NT2/D1 (cell line): ENCODE results near the gene PRKD3.

Source experiments
- SUZ12 ChIP-seq: IDR thresholded peaks from 2 replicates; pipeline ENCODE4 v1.6.1; 2011; ENCODE audit not compliant: insufficient read length, insufficient read depth; ENCODE audit errors: extremely low read depth
- YY1 ChIP-seq: IDR thresholded peaks from 2 replicates; pipeline ENCODE4 v1.6.1; 2011; ENCODE audit not compliant: insufficient read length, insufficient read depth
- ZNF274 ChIP-seq: IDR thresholded peaks from 2 replicates; pipeline ENCODE4 v1.6.1; 2011; ENCODE audit warnings: mild to moderate bottlenecking, low read depth, low read length

GRCh38 chr2:37356299-37356698, 31.7 kb upstream of the PRKD3 start:
- no peak for TF ChIP-seq YY1
- TF ChIP-seq ZNF274: no peak
- no peak for TF ChIP-seq SUZ12
